ENCODE measurements around the gene NMT1. TPM values are rescaled to one million over a fixed set of nuclear protein-coding genes. Genes with fewer than 3 reads are reported as not detected.

NMT1 gene
- total RNA-seq, 3 donors from 2014 or later (not counting 1 experiment from before 2014, with no cell fraction given), result 56.6 to 94.7 (median 77.6) TPM

DNA sequence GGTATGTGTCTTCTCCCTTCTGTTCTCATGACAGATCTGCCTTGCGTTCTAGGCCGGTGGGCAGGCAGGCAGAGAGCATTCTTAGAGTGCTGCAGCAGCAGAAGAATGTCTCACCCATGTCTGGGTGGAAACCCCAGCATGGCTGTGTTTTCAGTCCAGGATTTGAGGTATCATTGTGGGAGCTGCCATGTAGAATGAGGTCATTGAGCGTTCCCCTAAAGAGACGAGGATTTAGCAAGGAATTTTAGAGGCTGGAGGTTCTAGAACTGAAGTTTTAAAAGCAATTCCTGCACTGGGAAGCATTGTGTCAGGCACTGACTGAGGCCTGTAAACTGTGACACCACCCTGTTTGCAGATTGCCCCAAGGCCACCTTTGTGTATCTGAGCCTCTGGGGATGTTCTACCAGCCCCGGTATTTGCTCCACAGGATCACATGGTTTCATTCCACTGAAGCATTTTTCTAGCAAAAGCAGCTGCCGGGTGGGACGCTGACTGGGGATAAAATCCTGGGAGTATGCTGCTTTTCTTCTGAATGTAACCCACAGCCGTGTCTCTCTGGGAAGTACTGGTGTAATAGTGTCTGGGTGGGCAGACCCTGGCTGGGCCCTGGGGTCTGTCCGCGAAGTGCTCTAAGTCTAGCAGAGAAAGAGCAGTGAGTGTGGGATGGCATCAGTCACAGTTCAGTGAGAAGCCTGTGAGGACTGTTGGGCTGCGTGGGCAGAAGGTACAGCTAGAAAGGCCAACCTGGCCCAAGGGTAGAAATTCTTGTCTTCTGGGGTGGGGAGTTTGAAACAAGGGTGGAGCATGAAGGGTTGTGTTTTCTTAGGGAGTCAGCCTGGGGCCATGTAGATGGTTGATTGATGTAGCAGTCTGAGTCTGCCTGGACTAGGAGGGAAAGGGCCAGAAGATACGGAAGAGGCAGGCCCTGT is 41.0 kb downstream of the NMT1 start:
- no peaks in the 10 kb centered on the region for H3K36me3 Mint-ChIP-seq
- 98% methylated on average over 12 of the region's 12 CpGs for WGBS (ENCODE audit: insufficient coverage)
- Histone ChIP-seq H3K4me1 (ENCODE audit: control insufficient read depth, insufficient read depth, low read length) (no peaks in the 10 kb centered on the region), H3K9me3 (ENCODE audit: control insufficient read depth, insufficient read depth, low read length) (no peaks in the 10 kb centered on the region), H3K27ac (ENCODE audit: low read length) (no peak overlapping the region), H3K4me3 (ENCODE audit: low read length) (no peak overlapping the region), H3K36me3 (ENCODE audit: control insufficient read depth, insufficient read depth, low read length) (peaks cover 86% of the 10 kb centered on the region), H3K27me3 (ENCODE audit: control insufficient read depth, insufficient read depth, low read length) (no peaks in the 10 kb centered on the region)
- H3K9me3 Mint-ChIP-seq, result no peaks in the 10 kb centered on the region
- H3K27me3 Mint-ChIP-seq (ENCODE audit: low read depth in 2 of 2), result no peaks in the 10 kb centered on the region
- ATAC-seq, result no peak
- no peak for DNase-seq
- H3K4me1 Mint-ChIP-seq, result peaks cover 6% of the 10 kb centered on the region in 2 donors
- TF ChIP-seq, protein P1, sequence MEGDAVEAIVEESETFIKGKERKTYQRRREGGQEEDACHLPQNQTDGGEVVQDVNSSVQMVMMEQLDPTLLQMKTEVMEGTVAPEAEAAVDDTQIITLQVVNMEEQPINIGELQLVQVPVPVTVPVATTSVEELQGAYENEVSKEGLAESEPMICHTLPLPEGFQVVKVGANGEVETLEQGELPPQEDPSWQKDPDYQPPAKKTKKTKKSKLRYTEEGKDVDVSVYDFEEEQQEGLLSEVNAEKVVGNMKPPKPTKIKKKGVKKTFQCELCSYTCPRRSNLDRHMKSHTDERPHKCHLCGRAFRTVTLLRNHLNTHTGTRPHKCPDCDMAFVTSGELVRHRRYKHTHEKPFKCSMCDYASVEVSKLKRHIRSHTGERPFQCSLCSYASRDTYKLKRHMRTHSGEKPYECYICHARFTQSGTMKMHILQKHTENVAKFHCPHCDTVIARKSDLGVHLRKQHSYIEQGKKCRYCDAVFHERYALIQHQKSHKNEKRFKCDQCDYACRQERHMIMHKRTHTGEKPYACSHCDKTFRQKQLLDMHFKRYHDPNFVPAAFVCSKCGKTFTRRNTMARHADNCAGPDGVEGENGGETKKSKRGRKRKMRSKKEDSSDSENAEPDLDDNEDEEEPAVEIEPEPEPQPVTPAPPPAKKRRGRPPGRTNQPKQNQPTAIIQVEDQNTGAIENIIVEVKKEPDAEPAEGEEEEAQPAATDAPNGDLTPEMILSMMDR (IDR thresholded peaks at IDR 0.05), result no peak
- intact Hi-C loops (cut with micrococcal nuclease), result no loop called here
- H3K27ac Mint-ChIP-seq, result peak overlapping the region in 1 of 2 donors; percentile 56
- no peak overlapping the region for H3K4me3 Mint-ChIP-seq

DNA sequence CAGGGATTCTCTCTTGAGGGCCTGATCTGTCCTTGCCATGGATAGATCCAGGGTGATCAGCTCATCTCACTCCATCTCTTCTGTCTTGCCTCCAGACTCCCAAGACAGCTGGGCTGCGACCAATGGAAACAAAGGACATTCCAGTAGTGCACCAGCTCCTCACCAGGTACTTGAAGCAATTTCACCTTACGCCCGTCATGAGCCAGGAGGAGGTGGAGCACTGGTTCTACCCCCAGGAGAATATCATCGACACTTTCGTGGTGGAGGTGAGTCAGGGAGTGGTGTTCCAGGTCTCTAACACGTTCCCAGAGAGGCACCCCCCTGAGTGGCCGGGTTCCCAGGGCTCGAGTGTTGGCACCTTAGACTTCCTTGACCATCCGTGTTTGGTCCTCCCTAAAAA is 41.7 kb downstream of the NMT1 start:
- Histone ChIP-seq H3K27me3 (ENCODE audit: control insufficient read depth, insufficient read depth, low read length) (no peaks in the 10 kb centered on the region), H3K9me3 (ENCODE audit: control insufficient read depth, insufficient read depth, low read length) (no peaks in the 10 kb centered on the region), H3K36me3 (ENCODE audit: control insufficient read depth, insufficient read depth, low read length) (peaks cover 82% of the 10 kb centered on the region), H3K4me3 (ENCODE audit: low read length) (no peak overlapping the region), H3K4me1 (ENCODE audit: control insufficient read depth, insufficient read depth, low read length) (no peaks in the 10 kb centered on the region), H3K27ac (ENCODE audit: low read length) (no peak overlapping the region)
- no peak for DNase-seq
- Mint-ChIP-seq H3K4me1 (peaks cover 6% of the 10 kb centered on the region in 2 donors), H3K4me3 (no peak overlapping the region), H3K36me3 (no peaks in the 10 kb centered on the region), H3K27me3 (ENCODE audit: low read depth in 2 of 2) (no peaks in the 10 kb centered on the region), H3K27ac (no peak overlapping the region), H3K9me3 (no peaks in the 10 kb centered on the region)
- TF ChIP-seq, protein P1 (IDR thresholded peaks at IDR 0.05), result no peak
- intact Hi-C loops (cut with micrococcal nuclease), result no loop called here
- 97% methylated on average over 9 of the region's 9 CpGs for WGBS (ENCODE audit: insufficient coverage)
- no peak for ATAC-seq

DNA sequence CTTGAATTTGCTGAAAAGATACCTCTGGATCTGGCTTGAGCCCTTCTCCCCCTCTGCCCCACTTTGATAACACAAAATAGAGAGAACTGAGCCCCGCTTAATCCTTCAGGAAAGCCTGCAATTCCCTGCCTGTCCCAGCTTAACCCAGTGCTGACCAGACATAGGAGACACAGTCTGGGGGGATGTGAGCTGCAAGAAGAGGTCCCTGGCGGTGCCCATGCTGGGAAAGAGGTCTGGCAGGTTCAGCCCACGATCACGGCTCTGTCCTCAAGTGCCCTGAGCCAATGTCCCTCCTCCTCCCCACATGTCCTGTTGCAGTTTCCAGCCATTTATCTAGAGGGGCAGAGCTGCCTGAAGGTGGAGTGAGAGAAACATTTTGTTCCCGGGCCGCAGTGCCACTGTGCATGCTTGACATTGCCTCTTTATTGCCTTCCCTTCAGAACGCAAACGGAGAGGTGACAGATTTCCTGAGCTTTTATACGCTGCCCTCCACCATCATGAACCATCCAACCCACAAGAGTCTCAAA is 42.2 kb downstream of the NMT1 start:
- TF ChIP-seq, protein P1 (IDR thresholded peaks at IDR 0.05), result no peak
- Histone ChIP-seq H3K4me1 (ENCODE audit: control insufficient read depth, insufficient read depth, low read length) (no peaks in the 10 kb centered on the region), H3K36me3 (ENCODE audit: control insufficient read depth, insufficient read depth, low read length) (peaks cover 78% of the 10 kb centered on the region), H3K27ac (ENCODE audit: low read length) (no peak overlapping the region), H3K9me3 (ENCODE audit: control insufficient read depth, insufficient read depth, low read length) (no peaks in the 10 kb centered on the region), H3K4me3 (ENCODE audit: low read length) (no peak overlapping the region), H3K27me3 (ENCODE audit: control insufficient read depth, insufficient read depth, low read length) (no peaks in the 10 kb centered on the region)
- Mint-ChIP-seq H3K27me3 (ENCODE audit: low read depth in 2 of 2) (no peaks in the 10 kb centered on the region), H3K4me1 (peaks cover 6% of the 10 kb centered on the region in 2 donors), H3K27ac (no peak overlapping the region), H3K4me3 (no peak overlapping the region), H3K36me3 (no peaks in the 10 kb centered on the region), H3K9me3 (no peaks in the 10 kb centered on the region)
- intact Hi-C loops (cut with micrococcal nuclease), result no loop called here
- DNase-seq, result no peak
- ATAC-seq, result no peak
- WGBS (ENCODE audit: insufficient coverage), result 98% methylated on average over 9 of the region's 9 CpGs

All from natural killer cell (primary cell).